Daoy (cell line): ENCODE results near the gene INPP4A. TPM values are rescaled to one million over a fixed set of nuclear protein-coding genes. Genes with fewer than 3 reads are reported as not detected.

Experiments
- DNase-seq: peaks from one replicate; pipeline ENCODE4 v3.0.0-alpha.2; 2015; ENCODE audit warnings: low read depth
- total RNA-seq: library from RNA; depleted of rRNA; stranded (reverse); fragments of >200 nt; shearing (Covaris generic); gene quantifications from 2 replicates; pipeline ENCODE4 v1.2.3, GENCODE V29; 2014

The INPP4A gene
- total RNA-seq, 1 experiment from 2014 or later, result 10.1 TPM

DNA sequence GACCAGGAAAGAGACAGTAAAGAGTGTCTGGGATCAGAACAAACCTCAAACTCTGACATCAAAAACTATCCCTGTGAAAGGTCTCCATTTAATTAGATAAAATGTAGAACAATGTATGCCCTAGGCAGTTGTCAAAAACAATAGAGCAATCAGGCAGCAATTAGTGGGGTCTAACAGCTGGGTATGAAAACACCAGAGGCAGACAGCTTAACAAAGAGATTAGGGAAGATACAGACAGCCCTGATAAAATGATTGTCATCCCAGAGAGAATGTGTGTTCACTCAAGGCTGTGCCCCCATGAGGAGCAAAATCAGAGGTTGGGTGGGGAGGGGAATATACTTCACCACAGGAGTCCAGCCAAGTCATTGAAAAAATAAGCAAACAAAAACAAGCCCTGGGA, 50.0 kb downstream of the INPP4A start:
- no peak for DNase-seq

DNA sequence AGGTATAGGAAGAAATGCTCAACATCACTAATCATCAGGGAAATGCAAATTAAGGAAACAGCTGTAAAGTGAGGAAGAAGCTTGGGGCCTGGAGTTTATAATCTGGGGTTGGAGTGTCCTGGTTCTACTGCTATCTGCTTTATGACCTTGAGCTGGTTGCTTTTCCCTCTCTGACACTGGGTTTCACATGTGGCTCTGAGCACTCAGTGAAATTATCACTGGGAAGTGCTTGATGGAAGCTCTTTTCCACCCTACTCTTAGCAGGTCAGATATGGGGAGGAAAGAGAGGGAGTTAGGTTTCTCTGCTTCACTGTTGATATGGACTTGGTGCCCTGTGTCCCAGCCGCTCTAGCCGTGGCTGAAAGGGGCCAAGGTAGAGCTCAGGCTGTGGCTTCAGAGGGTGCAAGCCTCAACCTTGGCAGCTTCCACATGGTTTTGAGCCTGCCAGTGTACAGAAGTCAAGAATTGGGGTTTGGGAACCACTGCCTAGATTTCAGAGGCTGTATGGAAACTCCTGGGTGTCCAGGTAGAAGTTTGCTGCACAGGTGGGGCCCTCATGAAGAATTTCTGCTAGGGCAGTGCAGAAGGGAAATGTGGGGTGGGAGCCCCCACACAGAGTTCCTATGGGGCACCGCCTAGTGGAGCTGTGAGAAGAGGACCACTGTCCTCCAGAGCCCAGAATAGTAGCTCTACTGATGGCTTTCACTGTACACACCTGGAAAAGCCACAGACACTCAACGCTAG, 52.3 kb downstream of the INPP4A start:
- no peak for DNase-seq

DNA sequence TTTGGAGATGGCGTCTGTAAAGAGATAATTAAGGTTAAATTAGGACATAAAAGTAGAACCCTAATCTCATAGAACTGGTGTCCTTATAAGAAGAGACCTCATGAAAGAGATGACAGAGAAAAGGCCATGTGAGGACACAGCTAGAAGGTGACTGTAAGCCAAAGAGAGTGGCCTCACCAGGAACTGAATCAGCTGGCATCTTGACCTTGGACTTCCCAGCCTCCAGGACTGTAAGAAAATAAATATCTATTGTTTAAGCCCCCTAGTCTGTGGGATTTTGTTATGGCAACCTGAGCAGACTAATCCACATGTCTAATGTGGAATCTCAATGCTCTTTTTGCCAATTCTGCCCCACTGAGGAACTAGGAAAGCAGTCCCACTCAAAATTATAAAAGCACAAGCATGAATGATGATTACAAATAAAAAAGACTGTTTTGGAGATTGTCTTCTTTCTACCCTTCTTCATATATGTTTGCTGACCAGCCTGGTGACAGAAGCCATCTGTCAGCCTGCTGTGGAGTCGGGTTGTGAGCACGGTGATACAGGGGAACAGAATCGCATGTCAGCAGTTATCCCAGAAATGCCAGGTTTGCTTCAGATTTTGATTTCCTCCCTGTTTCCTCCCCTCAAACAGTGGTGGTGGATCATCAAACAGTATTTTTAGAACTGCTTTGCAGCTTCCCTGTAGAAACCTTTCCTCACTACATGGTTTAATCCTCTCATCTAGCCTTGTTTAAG, 54.2 kb downstream of the INPP4A start:
- no peak for DNase-seq

DNA sequence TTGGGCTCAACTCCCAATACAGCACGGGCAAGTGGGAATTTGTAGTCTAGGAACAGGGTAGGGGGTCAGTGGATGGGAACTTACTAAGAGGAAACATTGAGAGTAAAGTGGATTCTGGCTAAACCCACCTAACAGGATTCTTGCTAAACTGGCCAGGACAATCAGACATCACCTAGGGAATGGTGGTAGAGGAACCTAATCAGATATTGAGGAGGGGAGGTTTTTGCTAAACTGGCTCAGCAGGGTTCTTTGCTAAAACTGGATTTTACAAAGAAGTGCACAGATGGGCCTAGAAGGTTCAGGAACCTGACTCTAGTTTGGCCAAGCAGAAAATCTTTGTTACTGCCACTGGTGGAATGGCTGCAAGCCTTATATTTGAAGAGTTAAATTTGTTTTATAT, 55.9 kb downstream of the INPP4A start:
- DNase-seq, result no peak

DNA sequence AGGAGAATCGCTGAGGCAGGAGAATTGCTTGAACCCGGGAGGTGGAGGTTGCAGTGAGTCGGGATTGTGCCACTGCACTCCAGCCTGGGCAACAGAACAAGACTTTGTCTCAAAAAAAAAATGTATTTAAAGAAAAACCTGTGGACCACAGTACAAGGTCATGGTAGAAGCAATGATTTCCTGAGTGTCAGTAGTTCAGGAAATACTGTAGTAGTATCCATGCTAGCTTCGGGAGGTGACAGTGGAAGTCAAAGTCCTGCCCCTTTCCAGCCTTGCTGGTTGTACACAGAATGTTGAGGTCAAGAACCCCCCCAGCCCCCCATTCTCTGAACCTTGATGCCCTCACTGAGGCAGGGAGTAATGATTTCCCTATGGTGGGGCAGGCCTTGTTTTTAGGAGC, 56.6 kb downstream of the INPP4A start:
- no peak for DNase-seq

DNA sequence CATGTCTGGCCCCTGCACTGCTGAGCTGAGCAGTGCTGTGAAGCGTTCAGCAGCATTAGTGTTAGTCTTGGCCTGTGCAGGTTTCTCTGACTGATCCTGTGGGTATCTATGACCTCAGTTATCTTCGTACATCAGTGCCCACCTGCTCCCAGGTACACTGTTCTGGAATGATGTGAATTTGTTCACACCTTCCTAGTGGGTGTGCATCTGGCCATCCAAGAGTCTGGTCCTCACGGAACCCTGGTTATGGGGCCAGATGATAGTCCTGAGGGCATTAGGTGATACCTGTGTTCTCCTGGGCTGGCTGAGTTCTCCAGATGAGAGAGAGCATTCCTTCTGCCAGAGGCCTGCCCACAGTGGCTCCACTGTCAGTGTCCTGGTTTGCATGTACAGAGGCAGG, 57.2 kb downstream of the INPP4A start:
- no peak for DNase-seq

DNA sequence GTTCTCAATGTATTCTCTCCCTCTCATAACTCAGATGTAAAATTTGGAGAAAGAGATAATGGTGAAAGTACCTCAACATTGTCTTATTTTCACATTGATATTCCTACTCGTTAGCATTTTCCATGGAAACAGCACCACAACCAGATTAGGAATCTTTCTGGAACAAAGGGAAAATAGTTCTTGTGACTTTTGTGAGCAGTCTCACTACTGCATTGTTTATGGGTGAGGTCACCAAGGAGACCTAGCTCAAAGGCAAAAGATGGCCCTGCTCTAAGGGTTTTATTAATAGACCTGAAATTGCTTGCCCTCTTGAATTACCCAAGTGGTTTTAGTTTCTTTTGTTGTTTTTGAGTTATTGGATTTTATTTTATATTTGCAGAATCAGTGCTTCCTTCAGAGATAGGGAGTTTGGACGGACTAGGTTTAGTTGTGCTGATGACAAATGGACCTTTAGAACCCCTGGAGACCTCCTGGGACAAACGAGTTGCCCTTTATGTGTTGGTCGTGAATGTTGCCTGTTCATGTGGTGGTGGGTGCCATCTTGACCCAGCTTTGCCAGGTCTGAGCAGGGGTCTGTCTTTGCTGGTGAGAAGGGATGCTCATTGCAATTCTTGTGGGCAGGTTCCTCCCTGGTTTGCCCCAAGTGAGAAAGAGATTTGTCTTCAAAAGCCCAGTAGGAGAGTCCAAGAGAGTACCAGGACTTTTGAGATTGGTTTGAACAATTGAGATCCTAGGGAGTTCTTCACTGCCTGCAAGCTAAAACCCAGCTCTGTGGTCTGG, 58.1 kb downstream of the INPP4A start:
- peak; percentile 48 for DNase-seq

DNA sequence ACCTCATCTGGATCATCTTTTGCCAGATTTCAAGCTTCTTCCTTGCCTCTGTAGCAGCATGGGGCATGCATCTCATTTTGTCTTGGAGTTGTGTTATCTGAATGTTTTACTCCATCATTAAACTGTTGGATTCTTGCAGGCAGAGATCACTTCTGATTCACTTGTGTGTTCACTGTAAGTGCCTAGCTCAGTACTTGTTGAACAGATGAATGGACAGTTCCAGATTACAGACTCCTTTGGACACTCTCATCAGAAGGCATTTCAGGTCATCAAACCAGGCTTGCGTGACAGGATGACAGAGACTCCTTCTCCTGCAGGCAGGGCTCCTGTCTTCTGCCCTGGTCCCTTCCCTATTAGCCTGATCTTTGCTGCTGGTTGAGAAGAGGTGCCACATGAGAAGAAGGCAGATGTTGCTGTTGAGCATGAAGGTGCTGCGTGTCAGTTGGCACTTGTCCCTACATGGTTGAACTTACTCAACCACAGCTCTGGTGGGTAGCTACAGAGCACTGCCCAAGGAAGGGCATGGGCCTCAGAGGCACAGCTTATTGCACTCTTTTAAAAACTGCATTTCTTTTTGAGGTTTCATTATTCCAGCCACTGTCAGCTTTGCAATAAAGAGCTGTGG, 58.9 kb downstream of the INPP4A start:
- no peak for DNase-seq

DNA sequence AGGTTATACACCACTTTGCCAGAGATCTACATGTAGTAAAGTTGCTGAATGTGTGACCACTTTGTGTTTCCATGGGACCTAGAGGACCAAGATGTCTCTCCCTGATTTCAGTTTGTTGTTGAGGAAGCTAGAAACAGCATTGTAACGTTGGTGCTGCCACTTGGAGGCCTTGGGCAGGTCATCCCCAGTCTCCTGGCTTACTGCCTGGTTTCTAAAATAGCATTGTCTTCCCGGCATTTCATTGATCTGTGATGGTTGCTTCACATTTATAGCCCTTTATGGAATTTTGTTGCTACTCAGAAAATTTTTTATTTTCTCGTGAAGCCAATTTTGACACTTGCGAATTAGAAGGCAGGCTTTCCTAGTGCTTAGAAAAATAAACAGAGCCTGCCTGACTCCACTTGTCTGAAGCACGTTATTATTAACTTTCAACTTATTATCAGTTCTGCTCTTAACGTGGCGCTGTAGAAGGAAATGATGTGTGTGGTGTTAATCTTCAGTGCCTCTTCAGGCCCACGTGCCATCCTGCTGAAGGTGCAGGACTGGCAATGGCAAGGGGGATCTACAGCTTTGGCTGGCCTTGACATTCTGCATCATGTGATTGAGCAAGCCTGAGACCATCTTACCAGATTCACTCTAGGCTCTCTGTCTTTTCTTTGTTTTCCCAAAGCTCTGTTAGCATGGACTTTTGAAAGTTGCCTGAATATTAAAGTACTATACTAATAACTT, 59.9 kb downstream of the INPP4A start:
- no peak for DNase-seq

DNA sequence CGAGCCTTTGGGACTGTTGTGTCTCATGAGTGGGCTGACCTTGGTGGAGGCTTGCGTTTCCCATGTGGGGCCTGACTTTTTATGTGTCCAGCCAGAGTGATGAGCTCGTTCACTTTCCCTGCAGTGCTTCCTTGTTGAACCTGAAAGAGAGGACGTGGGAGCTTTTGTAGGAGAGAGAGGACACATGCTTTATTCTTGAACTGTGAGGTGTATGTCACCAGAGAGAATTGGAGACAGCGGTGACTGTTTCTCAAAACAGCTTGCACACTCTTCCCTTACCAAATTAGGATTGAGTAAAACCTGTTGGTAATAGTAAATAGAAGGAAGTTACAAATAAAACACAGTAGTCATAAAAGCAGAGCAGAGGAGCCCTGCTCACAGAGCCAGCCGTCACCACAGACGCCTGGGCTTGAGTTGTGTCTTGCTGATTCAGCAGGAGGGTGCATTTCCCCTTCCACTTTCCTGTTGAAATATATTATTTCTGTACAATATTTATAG, 60.7 kb downstream of the INPP4A start:
- DNase-seq, result no peak

DNA sequence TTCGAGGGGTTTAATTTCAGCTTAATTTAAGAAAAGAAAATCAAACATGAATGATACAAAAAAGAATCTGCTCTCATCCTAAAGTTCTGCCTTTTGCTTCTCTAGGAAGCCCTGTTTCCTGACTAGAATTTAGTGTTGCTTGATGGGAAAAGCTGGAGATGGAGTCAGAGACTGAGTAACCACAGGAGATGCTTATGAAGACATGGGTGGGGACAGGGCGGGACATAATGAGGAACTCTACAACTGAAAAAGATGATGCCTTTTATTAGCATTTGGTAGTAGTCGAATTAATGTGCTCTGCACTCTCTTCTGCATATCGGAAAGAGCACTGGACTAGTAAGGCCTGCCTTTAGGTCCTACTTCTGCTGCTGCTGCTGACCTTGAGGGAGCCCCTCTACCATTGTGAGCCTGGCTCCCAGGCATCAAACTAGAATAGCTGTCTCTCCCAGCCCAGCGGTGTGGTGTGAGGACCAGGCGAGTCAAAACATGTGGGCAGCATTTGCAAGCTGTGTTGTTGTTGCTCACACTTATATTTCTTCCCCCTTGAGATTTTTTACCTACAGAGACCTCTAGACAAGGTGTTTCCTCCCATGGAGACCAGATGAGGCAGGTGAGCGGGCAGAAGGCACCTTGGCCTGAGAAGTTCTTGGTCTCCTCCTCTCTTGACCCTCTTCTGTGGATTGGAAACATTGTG, 61.5 kb downstream of the INPP4A start:
- DNase-seq, result no peak

DNA sequence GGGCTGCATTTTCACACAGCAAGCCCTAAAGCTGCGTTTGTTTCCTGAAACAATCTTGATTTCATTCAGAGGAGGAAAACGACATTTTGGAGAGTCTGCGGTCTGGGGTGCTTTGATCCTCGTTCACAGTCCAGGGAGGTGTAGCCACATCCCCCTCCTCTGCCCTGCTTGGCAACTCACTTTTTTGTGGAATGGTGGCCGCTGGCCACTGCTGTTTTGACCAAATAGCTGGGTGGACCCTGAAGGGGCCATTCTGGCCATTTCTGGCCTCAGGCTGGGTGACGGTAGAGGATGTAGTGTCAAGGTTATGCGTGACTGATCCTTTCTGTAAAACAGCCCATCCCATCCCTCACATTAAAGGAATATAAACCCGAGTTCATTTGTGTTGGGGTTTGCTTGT, 62.2 kb downstream of the INPP4A start:
- no peak for DNase-seq

DNA sequence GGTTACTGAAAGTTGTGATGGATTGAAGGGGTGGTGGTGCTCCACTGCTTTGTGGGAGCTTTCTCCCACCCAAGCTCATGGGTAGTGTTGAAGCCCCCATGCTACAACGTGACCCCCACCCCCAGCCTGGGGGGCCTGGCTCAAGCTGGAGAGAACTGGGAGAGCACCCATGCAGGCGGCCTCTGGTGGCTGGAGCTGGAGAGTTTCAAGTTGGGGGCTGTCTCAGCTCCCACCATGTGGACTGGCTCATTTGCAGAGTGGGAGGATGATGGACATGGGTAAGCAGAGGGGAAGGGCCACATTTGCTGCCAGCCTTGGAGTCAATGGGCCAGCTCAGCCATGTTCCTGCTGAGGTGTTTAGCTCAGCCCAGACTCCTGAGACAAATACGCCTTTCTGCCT, 62.8 kb downstream of the INPP4A start:
- no peak for DNase-seq

DNA sequence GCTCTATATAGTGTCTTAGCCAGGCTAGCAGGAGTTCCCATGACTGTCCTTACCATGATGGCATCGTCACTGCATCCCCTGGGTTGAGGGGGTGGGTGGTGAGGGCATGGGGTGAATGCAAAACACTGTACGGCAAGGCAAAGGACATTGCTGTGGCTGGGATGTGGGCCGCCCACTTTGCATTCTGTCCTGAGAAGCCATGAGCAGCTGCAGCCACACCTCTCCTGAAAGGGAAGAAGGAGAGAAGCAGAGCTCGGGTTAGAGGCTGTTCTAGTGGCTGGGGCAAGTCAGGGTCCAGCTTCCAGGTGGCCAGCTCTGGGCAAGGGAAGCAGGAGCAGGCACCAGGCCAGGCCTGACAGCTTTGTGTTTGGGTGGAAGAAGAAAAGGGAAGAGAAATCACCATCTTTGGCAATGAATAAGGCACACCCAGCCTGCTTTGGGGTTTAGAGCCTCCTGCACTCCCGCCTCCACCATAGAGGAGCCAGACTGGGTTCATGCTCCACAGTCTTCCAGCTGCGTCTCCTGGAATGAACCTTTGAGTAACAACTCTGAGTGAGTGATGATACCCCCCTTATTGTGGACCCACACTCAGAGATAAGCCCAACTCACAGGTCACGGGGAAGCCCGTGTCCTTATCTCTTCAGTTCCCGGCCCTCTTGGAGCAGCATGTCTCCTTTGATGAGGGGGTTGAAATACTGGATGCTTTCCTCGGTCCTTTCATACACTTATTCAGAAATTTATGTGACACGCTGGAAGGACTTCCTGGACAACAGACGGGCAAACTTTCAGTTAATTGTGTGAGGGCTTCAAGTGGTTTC, 63.4 kb downstream of the INPP4A start:
- DNase-seq, result no peak

DNA sequence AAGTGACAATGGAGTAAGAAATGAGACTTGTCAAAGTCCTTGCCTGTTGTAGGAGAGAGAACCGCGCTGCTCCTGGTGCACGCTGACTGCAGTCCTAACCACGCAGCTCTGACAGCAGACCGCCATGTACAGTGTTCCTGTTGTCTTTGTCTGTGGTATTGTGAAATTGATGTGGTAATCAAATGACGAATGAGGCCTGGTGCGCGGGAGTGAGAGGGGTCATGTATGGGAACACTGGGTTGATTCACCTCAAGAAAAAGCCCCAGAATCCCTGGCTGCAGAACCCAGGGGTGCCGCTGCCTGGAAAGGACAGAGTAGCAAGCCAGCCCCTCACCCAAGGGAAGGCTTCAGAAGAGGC, 64.0 kb downstream of the INPP4A start:
- DNase-seq, result no peak

DNA sequence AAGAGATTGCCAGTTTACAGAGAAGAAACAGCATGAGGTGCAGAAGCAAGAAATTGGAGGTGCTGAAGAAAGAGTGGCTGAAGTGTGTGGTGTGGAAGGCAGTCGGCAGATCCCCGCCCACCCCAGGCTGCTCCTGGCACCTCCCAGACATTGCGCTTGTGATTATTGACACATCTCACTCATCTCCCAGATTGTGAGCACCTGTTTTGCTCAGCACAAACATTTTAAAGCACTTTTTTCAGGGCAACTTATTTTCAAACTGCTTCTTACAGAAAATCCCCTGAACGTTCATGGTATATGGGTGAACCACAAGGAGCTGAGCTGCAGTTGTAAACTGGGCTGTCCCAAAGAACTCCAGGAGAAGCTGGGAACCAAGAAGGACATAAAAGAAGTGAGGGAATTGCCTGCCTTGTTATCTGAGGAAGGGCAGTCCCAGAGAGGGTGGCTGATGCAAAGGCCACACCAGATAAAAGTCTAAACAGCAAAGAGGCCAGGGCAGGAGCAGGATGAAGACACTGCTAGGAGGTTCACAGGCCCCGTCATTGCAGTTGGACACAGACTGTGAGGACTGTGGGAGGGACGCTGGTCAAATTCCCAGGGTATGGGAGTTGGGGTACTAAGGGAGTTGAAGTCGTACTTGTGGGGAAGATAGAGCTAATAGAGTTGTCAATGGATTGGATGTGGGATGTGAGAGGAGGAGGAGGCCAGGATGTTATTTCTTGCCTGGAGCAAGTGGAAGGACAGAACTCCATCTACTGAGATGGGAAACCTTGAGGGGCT, 65.1 kb downstream of the INPP4A start:
- DNase-seq, result no peak

DNA sequence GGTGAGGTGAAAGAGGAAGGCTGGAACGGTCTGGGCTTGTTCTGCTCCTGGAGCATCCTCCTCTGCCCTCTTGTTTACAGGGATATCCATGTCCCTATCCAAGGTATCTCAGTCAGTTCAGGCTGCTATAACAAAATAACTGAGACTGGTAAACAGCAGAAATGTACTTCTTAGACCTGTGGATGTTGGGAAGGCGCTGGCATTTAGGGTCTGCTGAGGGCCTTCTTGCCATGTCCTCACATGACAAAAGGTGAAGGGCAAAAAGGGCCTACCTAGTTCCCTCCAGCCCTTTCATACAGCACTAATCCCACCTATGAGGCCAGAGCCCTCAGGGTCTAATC, 65.6 kb downstream of the INPP4A start:
- DNase-seq, result no peak

DNA sequence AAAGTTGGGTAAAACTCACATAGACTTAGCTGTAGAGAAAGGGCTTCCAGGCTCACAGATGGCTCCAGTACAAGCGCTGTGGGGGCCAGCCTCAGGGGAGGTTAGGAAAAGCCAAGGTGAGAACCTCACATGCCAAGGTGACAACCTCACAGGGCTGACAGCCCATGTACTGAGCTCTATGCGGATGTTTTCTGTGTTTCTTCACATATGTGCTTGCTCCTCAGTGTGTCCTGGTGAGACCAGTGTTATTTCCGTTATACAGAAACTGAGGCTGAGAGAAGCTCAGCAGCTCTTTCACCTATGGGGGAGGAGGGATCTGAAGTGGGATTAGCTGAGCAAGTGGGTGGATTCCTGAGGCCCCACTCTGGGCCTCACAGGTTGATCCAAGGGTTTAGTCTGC, 67.3 kb downstream of the INPP4A start:
- no peak for DNase-seq

DNA sequence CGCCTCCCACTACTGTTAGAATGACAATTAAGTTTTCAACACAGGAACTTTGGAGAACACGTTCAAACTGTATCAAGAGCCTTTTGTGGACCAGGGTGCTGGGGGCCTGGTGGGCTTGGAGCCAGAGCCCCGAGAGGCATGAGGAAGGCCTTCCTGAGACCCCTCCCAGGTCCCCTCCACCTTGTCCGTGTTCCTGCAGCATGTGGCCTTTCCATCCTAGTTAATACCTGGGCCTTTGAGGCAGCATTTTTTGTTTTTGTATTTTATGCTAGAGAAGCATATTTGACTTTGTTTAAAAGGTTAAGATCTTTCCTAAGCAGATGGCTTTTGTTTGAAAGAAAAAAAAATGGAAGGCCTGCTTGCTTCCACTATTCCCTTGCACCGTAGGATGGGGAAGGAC, 68.0 kb downstream of the INPP4A start:
- DNase-seq, result no peak
